OCI-LY1 (cell line): ENCODE measurements around the gene FAP.

Experiments
- CTCF ChIP-seq: fragments of 200-600 bp; sonication (generic), shearing (Covaris generic); IDR thresholded peaks from 2 replicates; pipeline ENCODE4 v1.5.1; 2017; ENCODE audit warnings: mild to moderate bottlenecking, antibody characterized with exemption, low read length, moderate library complexity, mixed read lengths
- EZH2 ChIP-seq: fragments of 200-600 bp; sonication (generic), shearing (Covaris generic); IDR thresholded peaks from 2 replicates; pipeline ENCODE4 v1.8.0; 2017; ENCODE audit warnings: borderline replicate concordance, mixed run types, mild to moderate bottlenecking, antibody characterized with exemption, low read length, moderate library complexity, mixed read lengths

GRCh38 chr2:162232027-162232426 lies 11.2 kb downstream of the FAP start:
- TF ChIP-seq CTCF (no peak), EZH2 (no peak)
